HL-60/S4 treated with retinoic acid at 250 ng/mL for 4 days and 3 days (cell line): ENCODE measurements around the gene GALNT2.

Experiments
- in situ Hi-C: fragments of 300-500 bp; cut with MboI; formaldehyde crosslinking; loops from 2 replicates; pipeline ENCODE4 v1.7.0; 2022; ENCODE audit warnings: low sequenced_read_pairs

GALNT2 gene

GRCh38 chr1:230126529-230127104 is 59.6 kb downstream of the GALNT2 start:
- in situ Hi-C loops = no loop called here

- in situ Hi-C loops = no loop called here
These were observed 60.3 kb downstream of the GALNT2 start for GRCh38 chr1:230127105-230128054.

- in situ Hi-C loops = no loop called here
These were observed 61.7 kb downstream of the GALNT2 start for GRCh38 chr1:230128569-230129285.

GRCh38 chr1:230129341-230129740 is 62.3 kb downstream of the GALNT2 start:
- in situ Hi-C loops = no loop called here

- in situ Hi-C loops = no loop called here
These were observed 63.3 kb downstream of the GALNT2 start for GRCh38 chr1:230130172-230130944.

- in situ Hi-C loops = no loop called here
These were observed 64.4 kb downstream of the GALNT2 start for GRCh38 chr1:230131457-230131856.

- in situ Hi-C loops = no loop called here
These were observed 65.7 kb downstream of the GALNT2 start for GRCh38 chr1:230132758-230133157.

GRCh38 chr1:230135726-230136125 is 68.7 kb downstream of the GALNT2 start:
- in situ Hi-C loops = no loop called here

- in situ Hi-C loops = no loop called here
These were observed 69.7 kb downstream of the GALNT2 start for GRCh38 chr1:230136453-230137336.

- in situ Hi-C loops = no loop called here
These were observed 70.3 kb downstream of the GALNT2 start for GRCh38 chr1:230137337-230137815.

GRCh38 chr1:230138561-230139239 is 71.7 kb downstream of the GALNT2 start:
- in situ Hi-C loops = no loop called here

- in situ Hi-C loops = no loop called here
These were observed 72.3 kb downstream of the GALNT2 start for GRCh38 chr1:230139315-230139714.

GRCh38 chr1:230139741-230140140 is 72.7 kb downstream of the GALNT2 start:
- in situ Hi-C loops = no loop called here

GRCh38 chr1:230140221-230141020 is 73.4 kb downstream of the GALNT2 start:
- in situ Hi-C loops = no loop called here

GRCh38 chr1:230141021-230141648 is 74.1 kb downstream of the GALNT2 start:
- in situ Hi-C loops = no loop called here

GRCh38 chr1:230141797-230142607 is 75.0 kb downstream of the GALNT2 start:
- in situ Hi-C loops = no loop called here

GRCh38 chr1:230142608-230143210 is 75.7 kb downstream of the GALNT2 start:
- in situ Hi-C loops = no loop called here
